ENCODE results near the gene FCER2.

The FCER2 gene

DNA sequence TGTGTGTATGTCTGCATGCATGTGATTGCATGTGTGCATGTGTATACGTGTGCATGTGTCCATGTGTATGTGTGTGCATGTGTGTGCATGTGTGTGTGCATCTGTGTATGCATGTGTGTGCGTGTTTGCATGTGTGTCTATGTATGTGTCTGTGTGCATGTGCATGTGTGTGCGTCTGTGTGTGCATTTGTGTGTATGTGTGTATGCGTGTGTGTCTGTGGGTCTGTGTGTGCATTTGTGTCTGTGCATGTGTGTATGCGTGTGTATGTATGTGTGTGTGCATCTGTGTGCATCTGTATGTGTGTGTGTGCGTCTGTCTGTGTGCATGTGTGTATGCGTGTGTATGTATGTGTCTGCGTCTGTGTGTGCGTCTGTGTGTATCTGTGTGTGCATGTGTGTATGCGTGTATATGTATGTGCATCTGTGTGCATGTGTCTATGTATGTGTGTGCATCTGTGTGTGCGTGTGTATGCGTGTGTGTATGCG is 62.0 kb downstream of the FCER2 start:
- H3K27ac ChIP-seq: no peak overlapping the region
- no peak overlapping the region for H3K9ac ChIP-seq
- no peak overlapping the region for H3K4me2 ChIP-seq
- no peak for TF ChIP-seq Cebpa-rat (IDR thresholded peaks at IDR 0.05)
- peaks cover 0 to 31% (median 6%) of the 10 kb centered on the region in 11 experiments; a peak in 12 of 22 replicates for H4K20me1 ChIP-seq
- H3K4me1 ChIP-seq: peaks cover 28 to 57% (median 43%) of the 10 kb centered on the region in 10 experiments
- peaks cover 0 to 14% (median 0%) of the 10 kb centered on the region in 11 experiments; a peak in 3 of 22 replicates for H3K9me3 ChIP-seq (replicated peaks in 1 of 11)
- H3K36me3 ChIP-seq: peaks cover 9 to 62% (median 33%) of the 10 kb centered on the region in 11 experiments; a peak in 18 of 22 replicates
- H3K27me3 ChIP-seq: no peaks in the 10 kb centered on the region
- no peak overlapping the region for H3K4me3 ChIP-seq

DNA sequence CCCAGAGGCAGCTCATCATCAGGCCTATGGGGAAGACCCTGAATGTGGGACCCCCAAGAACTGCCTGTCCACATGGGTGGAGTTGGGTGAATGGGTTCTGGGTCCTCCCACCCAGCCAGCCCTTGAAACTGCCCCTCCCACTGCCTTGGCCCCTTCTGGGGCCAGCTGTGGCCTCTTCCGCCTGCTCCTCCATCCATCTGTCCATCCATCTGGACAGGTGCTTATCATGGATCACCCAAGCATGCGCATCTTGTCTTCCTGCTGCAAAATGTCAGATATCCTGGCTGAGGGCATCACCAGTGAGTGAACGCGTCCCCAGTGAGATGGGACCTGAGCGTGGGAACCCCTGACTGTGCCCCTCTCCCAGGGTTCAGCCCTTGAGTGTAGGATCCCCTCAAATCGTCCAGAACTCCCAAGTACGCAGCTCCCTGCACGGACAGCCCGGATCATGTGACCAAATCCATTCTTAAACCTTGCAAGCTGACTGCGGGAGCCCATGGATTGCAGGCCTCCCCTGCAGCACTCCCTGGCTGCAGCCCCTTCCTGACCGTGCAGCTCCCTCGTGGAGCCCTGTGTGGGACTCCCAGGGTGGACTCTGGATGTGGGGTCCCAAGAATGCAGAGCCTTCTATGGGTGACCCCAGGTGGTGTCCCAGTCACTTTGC is 63.0 kb downstream of the FCER2 start:
- Histone ChIP-seq H3K9me3 (replicated peaks in 1 of 11) (peaks cover 0 to 7% (median 0%) of the 10 kb centered on the region in 11 experiments; a peak in 3 of 22 replicates), H4K20me1 (peaks cover 0 to 31% (median 6%) of the 10 kb centered on the region in 11 experiments; a peak in 12 of 22 replicates), H3K36me3 (peaks cover 0 to 52% (median 25%) of the 10 kb centered on the region in 11 experiments; a peak in 15 of 22 replicates), H3K4me3 (peak overlapping the region in 1 of 10 experiments; percentile 83; a peak in 1 of 20 replicates), H3K27me3 (no peaks in the 10 kb centered on the region), H3K9ac (peak overlapping the region in 2 of 11 experiments; percentile 11 to 94; a peak in 1 of 22 replicates), H3K27ac (no peak overlapping the region), H3K4me1 (peaks cover 31 to 51% (median 43%) of the 10 kb centered on the region in 10 experiments), H3K4me2 (peak overlapping the region in 7 of 11 experiments; percentile 84 to 98 (median 93); a peak in 8 of 22 replicates)
- TF ChIP-seq Cebpa-rat (IDR thresholded peaks at IDR 0.05): no peak
